Erythroblast (primary cell): ENCODE measurements around the gene BMP6.
A peak's percentile ranks its signal among the peaks of the same experiment; 100 is the strongest.
"Not testable (repeated sequence)": the region's sequence is repeated elsewhere in the genome, so short reads cannot be mapped to it uniquely, and the experiment has no call there.

Experiments
- DNase-seq, 2 experiments: peaks; one replicate each; lab custom pipeline; 2025; lab: John Stamatoyannopoulos, UW
- GATA1 ChIP-seq: IDR thresholded peaks from 2 replicates; pipeline ENCODE4 v1.6.1; 2011; ENCODE audit warnings: low read depth, mild to moderate bottlenecking, control low read depth, low read length, moderate library complexity
- POLR2A ChIP-seq: IDR thresholded peaks from 2 replicates; pipeline ENCODE4 v1.6.1; 2011; ENCODE audit warnings: mild to moderate bottlenecking, low read length

The BMP6 gene

GRCh38 chr6:7891078-7891872, 165.4 kb downstream of the BMP6 start:
- no peak for DNase-seq
- TF ChIP-seq POLR2A: no peak
- TF ChIP-seq GATA1: no peak

- DNase-seq: not testable (repeated sequence)
Measured at GRCh38 chr6:7892367-7892766, 166.5 kb downstream of the BMP6 start.

GRCh38 chr6:7893342-7893741, 167.4 kb downstream of the BMP6 start:
- TF ChIP-seq GATA1: no peak
- no peak for TF ChIP-seq POLR2A
- no peak for DNase-seq

GRCh38 chr6:7894262-7895124, 168.6 kb downstream of the BMP6 start:
- TF ChIP-seq GATA1 (no peak), POLR2A (no peak)
- DNase-seq: peak in 1 of 2 experiments; percentile 54

- TF ChIP-seq GATA1: no peak
- no peak for TF ChIP-seq POLR2A
- no peak for DNase-seq
Measured at GRCh38 chr6:7895125-7895423, 169.2 kb downstream of the BMP6 start.

- DNase-seq: no peak
- TF ChIP-seq GATA1 (no peak), POLR2A (no peak)
Measured at GRCh38 chr6:7896465-7896987, 170.6 kb downstream of the BMP6 start.

- no peak for DNase-seq
- TF ChIP-seq POLR2A: no peak
- TF ChIP-seq GATA1: no peak
Measured at GRCh38 chr6:7897461-7898192, 171.7 kb downstream of the BMP6 start.

GRCh38 chr6:7898193-7898586, 172.3 kb downstream of the BMP6 start:
- DNase-seq: not testable (repeated sequence)

GRCh38 chr6:7899101-7899888, 173.4 kb downstream of the BMP6 start:
- peak; percentile 66 to 88 for DNase-seq
- TF ChIP-seq GATA1: no peak
- no peak for TF ChIP-seq POLR2A

GRCh38 chr6:7899889-7900213, 174.0 kb downstream of the BMP6 start:
- DNase-seq: no peak
- no peak for TF ChIP-seq POLR2A
- no peak for TF ChIP-seq GATA1

GRCh38 chr6:7900621-7901020, 174.7 kb downstream of the BMP6 start:
- no peak for TF ChIP-seq GATA1
- no peak for TF ChIP-seq POLR2A
- no peak for DNase-seq

GRCh38 chr6:7901056-7901455, 175.2 kb downstream of the BMP6 start:
- no peak for DNase-seq
- TF ChIP-seq GATA1 (no peak), POLR2A (no peak)

- TF ChIP-seq POLR2A: no peak
- no peak for TF ChIP-seq GATA1
- DNase-seq: peak; percentile 36 to 64
Measured at GRCh38 chr6:7901780-7902179, 175.9 kb downstream of the BMP6 start.
